DND-41 (cell line): ENCODE measurements around the gene PPP1CB.

Source experiments
- ATAC-seq: fragments of 200-7000 bp; cut with Tn5 transposase; 3 replicates; pipeline ENCODE4 v1.9.1; 2021; ENCODE audit warnings: low read depth; ENCODE audit not compliant: insufficient read depth
- DNase-seq: peaks from one replicate; pipeline ENCODE4 v3.0.0-alpha.2; 2020
- H2AFZ ChIP-seq: 2 replicates; pipeline ENCODE4 v1.6.0; 2012; ENCODE audit warnings: low read depth, low read length
- H3K27ac ChIP-seq: 2 replicates; pipeline ENCODE4 v1.5.1; 2012; ENCODE audit warnings: low read length, inconsistent platforms
- H3K27me3 ChIP-seq: fragments of 200-600 bp; sonication (generic); 2 replicates; pipeline ENCODE4 v1.6.0; 2012; ENCODE audit warnings: low read length, mild to moderate bottlenecking, inconsistent platforms; ENCODE audit not compliant: insufficient read depth, poor library complexity
- H3K36me3 ChIP-seq: 2 replicates; pipeline ENCODE4 v1.5.1; 2012; ENCODE audit warnings: low read length, inconsistent platforms; ENCODE audit not compliant: insufficient read depth
- H3K4me1 ChIP-seq: 2 replicates; pipeline ENCODE4 v1.5.1; 2012; ENCODE audit warnings: mild to moderate bottlenecking, low read length; ENCODE audit not compliant: insufficient read depth
- H3K4me2 ChIP-seq: 2 replicates; pipeline ENCODE4 v1.6.0; 2012; ENCODE audit warnings: mild to moderate bottlenecking, moderate library complexity, low read length, inconsistent platforms; ENCODE audit not compliant: insufficient read depth
- H3K4me3 ChIP-seq, 2 experiments: fragments of 200-600 bp in 1 of 2; shearing (Covaris generic) in 1 of 2; 2 replicates each; pipeline ENCODE4 v1.5.1; 2012 to 2016; ENCODE audit warnings: inconsistent platforms in 2 of 2, low read length in 2 of 2, mild to moderate bottlenecking in 2 of 2, low read depth in 1 of 2, moderate library complexity in 1 of 2
- H3K79me2 ChIP-seq: 2 replicates; pipeline ENCODE4 v1.6.0; 2012; ENCODE audit warnings: low read length, inconsistent platforms; ENCODE audit not compliant: insufficient read depth
- H3K9ac ChIP-seq: 2 replicates; pipeline ENCODE4 v1.6.0; 2012; ENCODE audit warnings: low read depth, mild to moderate bottlenecking, inconsistent platforms, low read length, moderate library complexity
- H3K9me3 ChIP-seq: 2 replicates; pipeline ENCODE4 v1.5.1; 2012; ENCODE audit warnings: low read length, moderate library complexity, mild to moderate bottlenecking, inconsistent platforms; ENCODE audit not compliant: insufficient read depth, severe bottlenecking
- H4K20me1 ChIP-seq: 2 replicates; pipeline ENCODE4 v1.6.0; 2012; ENCODE audit warnings: low read length; ENCODE audit not compliant: insufficient read depth
- CTCF ChIP-seq: IDR thresholded peaks from 2 replicates; pipeline ENCODE4 v1.5.1; 2012; ENCODE audit warnings: borderline replicate concordance, low read length, moderate library complexity, mild to moderate bottlenecking; ENCODE audit not compliant: poor library complexity, severe bottlenecking; ENCODE audit errors: extremely low read depth
- EZH2 ChIP-seq: IDR thresholded peaks from 3 replicates; pipeline ENCODE4 v1.6.1; 2012; ENCODE audit warnings: borderline replicate concordance, low read depth, mild to moderate bottlenecking, moderate library complexity, low read length, inconsistent platforms; ENCODE audit not compliant: severe bottlenecking

Gene PPP1CB

DNA sequence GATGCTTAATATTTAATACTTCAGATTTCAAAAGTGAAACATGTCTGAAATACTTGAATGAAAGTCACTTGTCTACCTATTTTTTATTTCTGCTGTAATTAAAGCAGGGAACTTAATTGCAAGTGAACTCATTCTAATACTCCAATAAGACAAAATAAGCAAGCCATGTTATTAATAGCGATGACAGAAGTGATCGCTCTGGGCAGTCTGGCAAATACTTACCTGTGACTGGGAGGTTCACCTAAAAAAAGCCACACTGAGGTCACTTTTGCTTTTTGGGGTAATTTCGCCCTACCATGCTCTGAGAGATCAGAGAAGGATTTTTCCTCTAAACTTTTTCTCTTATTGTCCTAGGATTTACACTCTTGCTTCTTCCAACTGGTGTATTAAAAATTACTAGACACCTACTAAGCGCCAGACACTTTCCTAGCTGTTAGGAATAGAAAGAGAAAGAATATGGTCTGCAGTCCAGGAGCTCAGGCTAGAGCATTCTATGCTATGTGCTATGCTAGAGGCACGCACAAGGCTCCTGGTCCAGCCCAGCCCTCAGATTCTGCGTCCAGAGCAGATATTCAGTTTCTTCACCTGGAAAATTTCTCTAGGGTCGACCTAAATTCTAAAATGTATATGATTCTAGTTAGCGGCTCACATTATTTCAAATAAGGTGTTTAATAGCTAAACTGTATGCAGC lies 26.5 kb upstream of the PPP1CB start:
- H3K79me2 ChIP-seq = no peaks in the 10 kb centered on the region
- no peaks in the 10 kb centered on the region for H3K9me3 ChIP-seq
- DNase-seq (no peak), ATAC-seq (no peak)
- H3K4me2 ChIP-seq = no peak overlapping the region
- H3K9ac ChIP-seq = no peak overlapping the region
- no peaks in the 10 kb centered on the region for H3K27me3 ChIP-seq
- H3K4me1 ChIP-seq = no peaks in the 10 kb centered on the region
- H3K27ac ChIP-seq = no peak overlapping the region
- no peak overlapping the region for H2AFZ ChIP-seq
- no peaks in the 10 kb centered on the region for H4K20me1 ChIP-seq
- no peaks in the 10 kb centered on the region for H3K36me3 ChIP-seq
- H3K4me3 ChIP-seq = no peak overlapping the region
- TF ChIP-seq CTCF (no peak), EZH2 (no peak)

GRCh38 chr2:28726177-28726576 lies 25.5 kb upstream of the PPP1CB start:
- no peak overlapping the region for H3K4me2 ChIP-seq
- no peak overlapping the region for H2AFZ ChIP-seq
- H3K9ac ChIP-seq = no peak overlapping the region
- no peaks in the 10 kb centered on the region for H3K4me1 ChIP-seq
- ATAC-seq (no peak), DNase-seq (no peak)
- H3K79me2 ChIP-seq = no peaks in the 10 kb centered on the region
- TF ChIP-seq EZH2 (no peak), CTCF (no peak)
- H3K4me3 ChIP-seq = no peak overlapping the region
- H3K27ac ChIP-seq = no peak overlapping the region
- H3K9me3 ChIP-seq = no peaks in the 10 kb centered on the region
- no peaks in the 10 kb centered on the region for H4K20me1 ChIP-seq
- H3K36me3 ChIP-seq = no peaks in the 10 kb centered on the region
- H3K27me3 ChIP-seq = no peaks in the 10 kb centered on the region

GRCh38 chr2:28729698-28730097 lies 21.9 kb upstream of the PPP1CB start:
- Histone ChIP-seq H3K79me2 (no peaks in the 10 kb centered on the region), H3K9ac (no peak overlapping the region), H3K4me2 (no peak overlapping the region), H3K4me1 (no peaks in the 10 kb centered on the region), H3K9me3 (no peaks in the 10 kb centered on the region), H3K4me3 (no peak overlapping the region), H4K20me1 (no peaks in the 10 kb centered on the region), H3K27ac (no peak overlapping the region), H3K36me3 (no peaks in the 10 kb centered on the region), H3K27me3 (no peaks in the 10 kb centered on the region), H2AFZ (no peak overlapping the region)
- ATAC-seq (no peak), DNase-seq (no peak)
- no peak for TF ChIP-seq CTCF
